Muscle of back (tissue), 11 donors: Measurements from ENCODE around the gene FXYD3. TPM values are rescaled to one million over a fixed set of nuclear protein-coding genes. Genes with fewer than 3 reads are reported as not detected.
"Not testable (repeated sequence)": the region's sequence is repeated elsewhere in the genome, so short reads cannot be mapped to it uniquely, and the experiment has no call there.

Experiments used
- DNase-seq, 3 donors: peaks; one replicate each; pipeline versions ENCODE4 v3.0.0 to v3.0.0-alpha.2; 2013
- polyA plus RNA-seq, 10 donors: library from polyadenylated mRNA; unstranded; fragments of 120-200 nt; gene quantifications; one replicate each; pipeline ENCODE4 v1.2.1, GENCODE V29; 2013; ENCODE audit not compliant: insufficient read length in 10 of 10

Gene FXYD3
- polyA plus RNA-seq, 10 donors: 0.34 to 12.8 (median 0.80) TPM; not detected in 4

DNA sequence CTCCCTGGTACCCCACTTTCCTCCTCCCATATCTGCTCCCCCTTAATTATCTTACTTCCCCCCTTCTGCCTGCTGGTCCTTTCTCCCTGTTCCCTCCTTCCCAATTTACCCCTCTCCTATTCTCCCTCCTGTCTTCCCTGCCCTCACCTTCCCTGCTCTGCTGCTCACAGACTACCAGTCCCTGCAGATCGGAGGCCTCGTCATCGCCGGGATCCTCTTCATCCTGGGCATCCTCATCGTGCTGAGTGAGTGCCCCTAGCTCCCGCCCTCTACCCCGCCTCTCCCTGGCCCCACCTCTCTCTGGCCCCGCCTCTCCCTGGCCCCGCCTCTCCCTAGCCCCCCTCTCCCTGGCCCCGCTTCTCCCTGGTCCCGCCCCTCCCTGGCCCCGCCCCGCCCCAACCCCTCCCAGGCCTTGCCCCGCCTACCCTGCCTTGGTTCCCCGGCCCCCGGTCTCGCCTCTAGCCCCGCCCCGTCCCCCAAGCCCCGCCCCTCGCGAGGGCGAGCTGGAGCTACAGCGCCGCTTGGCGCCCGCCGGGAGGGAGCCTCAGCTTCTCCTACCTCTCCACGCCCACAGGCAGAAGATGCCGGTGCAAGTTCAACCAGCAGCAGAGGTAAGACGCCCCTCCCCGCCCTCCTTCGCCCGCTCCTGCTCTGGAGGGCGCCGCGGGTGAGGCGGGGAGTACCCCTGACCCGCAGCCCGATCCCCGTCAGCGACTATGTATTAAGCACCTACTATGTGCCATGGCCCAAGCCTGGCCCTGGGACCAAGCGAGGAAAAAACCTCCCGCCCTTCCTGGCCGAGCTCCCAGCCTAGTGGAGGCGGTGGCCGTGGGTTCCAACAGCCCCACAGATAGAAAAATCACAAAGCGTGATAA is 25.6 kb downstream of the FXYD3 start:
- peak; percentile 75 to 79 (median 77) for DNase-seq

DNA sequence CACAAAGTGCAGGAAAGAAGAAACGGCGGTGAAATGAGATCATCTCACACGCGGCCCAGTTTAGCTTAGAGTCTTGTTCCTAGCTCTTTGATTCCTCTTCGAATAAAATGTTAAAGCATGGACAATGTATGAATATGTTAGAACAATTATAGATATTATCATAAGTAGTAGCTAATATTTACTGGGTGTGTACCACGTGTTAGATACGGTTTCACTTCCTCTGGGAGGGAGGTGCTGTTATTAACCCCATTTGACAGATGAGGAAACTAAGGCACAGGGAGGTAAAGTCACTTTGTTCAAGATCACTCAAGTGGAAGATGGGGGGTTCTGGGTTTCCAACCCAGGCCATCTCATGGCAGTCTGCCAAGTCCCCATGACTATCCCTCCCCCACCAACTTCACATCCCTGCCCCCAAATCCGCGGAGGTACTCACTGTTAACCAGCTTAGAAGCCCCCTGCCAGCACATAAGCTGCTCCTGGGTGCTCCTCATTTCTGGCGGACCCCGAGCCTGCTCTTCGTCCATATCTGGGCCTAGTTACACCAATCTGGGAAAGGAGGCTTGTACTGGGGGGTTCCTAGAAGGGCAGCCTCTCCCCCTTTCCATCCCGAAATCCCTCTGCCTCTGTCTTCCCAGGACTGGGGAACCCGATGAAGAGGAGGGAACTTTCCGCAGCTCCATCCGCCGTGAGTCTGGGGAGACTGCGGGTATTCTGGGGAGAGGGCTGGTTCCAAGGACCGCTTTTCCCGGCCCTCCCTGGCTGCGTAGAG is 26.4 kb downstream of the FXYD3 start:
- peak in 1 of 3 donors; percentile 51 for DNase-seq

DNA sequence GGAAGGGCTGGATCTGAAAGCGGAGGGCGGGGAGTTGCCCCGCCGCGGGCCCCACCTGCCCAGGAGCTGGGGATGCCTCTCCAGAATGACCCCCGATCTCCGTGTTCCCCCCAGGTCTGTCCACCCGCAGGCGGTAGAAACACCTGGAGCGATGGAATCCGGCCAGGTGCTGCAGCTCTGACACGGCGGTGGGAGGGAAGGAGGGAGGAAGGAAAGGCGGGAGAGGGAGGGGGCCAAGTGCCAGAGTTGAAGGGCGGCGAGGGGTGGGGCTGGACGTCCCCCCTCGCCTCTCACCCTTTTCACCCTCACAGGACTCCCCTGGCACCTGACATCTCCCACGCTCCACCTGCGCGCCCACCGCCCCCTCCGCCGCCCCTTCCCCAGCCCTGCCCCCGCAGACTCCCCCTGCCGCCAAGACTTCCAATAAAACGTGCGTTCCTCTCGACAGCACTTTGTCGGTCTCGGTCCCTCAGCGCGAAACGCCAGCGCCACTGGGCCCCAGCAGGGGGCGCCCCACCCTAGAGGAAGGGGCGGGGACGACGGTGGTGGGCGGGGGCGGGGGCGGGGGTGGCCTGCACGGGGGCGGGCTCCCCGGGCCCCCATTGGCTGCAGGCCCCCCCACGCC is 27.1 kb downstream of the FXYD3 start:
- peak in 1 of 3 donors; percentile 47 for DNase-seq

DNA sequence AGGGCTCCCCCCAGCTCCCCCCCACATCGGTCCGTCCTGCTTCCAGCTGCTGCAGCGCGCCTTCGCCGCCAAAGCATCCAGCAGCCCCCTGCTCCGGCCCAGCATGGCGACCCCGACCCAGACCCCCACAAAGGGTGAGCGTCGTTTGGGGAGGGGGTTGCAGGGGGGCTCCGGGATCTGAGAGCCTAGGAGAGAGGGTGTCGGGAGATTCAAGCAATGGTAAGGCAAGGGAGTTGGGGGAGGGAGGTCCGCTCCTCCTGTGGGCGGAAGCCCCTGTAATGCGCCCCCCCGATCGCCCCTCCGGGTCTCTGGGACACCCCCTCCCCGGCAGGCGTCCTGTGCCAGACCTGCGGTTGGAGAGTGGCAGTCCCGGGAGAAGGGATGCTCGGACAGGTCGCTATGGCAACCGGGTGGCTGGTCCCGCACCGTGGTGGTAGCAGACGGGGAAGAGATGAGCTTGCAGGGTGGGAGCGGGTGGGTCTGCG is 27.6 kb downstream of the FXYD3 start, which contains the start of gene FXYD7:
Gene FXYD7 (plus strand): TSS at position 25 of the 485 bp plus-strand sequence. CDS start 79 bp downstream, at position 104.
- no peak for DNase-seq

DNA sequence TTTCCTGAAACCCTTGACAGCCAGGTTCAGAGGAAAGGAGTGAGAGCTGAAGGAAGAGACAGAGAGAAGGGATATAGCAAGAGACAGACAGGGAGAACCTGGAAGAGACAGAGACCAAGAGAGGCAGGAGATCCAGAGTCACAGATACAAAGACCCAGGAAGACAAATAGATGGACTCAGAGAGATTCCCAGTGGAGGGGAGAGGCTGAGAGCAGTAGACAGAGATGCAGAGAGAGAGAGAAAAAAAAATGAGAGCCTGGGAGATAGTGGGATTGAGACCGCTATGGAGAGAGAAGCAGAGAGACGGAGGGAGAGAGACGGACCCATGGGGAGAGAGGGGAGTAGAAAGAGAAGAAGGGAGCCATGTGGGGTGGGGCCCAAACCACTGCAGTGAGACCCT is 28.2 kb downstream of the FXYD3 start:
- no peak for DNase-seq

DNA sequence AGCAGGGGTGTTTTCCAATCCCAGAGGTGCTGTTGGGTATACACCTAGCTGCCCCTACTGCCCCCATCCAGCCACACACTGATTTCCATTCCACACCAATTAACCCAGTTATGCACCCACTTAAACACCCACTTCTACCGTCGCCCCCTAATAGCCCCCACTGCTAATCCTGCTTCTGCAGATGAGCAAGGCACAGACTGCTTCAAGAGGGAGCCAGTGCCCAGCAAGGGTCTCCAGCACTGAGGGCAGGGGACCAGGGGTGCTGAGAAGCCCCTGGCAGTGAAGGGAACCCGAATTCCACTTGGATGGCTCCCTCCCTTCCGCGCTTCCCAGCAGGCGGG is 28.6 kb downstream of the FXYD3 start:
- DNase-seq: no peak

DNA sequence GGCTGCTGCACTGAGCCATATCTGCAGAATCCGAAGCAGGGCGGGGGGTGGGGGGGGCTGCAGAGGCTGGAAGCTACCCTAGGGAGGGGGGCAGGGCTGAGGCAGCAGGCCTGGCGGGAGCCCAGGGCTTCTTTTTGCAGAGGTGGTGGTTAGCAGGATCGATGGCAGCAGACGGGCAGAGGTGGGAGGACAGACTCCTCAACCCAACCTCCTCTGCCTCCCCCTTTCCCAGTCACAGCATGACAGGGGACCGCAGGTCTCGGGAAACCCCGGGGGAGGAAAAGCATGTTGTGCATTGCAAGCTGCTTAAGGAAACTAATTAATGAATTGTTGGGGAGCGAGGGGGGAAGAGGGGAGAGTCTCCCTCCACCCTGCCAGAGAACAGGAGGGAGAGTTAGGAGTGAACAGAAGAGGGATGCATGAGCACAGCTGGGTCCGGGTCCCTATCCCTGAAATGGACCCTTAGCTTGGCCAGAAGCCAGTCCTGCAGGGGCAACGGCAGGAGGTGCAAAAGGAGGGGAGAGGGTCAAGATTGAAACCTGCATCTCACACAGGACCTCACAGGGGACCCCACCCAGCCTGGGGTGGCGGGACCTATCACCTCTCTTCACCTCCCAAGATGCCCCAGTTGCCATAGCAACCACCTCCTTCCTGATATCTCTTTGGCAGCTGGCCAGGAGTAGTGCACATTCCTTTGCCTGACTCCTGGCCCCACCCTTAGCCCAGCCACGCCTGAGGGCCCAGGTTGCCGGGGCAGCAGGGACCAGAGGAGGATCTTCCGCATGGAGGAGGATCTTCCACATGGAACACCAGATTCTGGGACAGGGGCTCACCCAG is 29.2 kb downstream of the FXYD3 start:
- DNase-seq: no peak

DNA sequence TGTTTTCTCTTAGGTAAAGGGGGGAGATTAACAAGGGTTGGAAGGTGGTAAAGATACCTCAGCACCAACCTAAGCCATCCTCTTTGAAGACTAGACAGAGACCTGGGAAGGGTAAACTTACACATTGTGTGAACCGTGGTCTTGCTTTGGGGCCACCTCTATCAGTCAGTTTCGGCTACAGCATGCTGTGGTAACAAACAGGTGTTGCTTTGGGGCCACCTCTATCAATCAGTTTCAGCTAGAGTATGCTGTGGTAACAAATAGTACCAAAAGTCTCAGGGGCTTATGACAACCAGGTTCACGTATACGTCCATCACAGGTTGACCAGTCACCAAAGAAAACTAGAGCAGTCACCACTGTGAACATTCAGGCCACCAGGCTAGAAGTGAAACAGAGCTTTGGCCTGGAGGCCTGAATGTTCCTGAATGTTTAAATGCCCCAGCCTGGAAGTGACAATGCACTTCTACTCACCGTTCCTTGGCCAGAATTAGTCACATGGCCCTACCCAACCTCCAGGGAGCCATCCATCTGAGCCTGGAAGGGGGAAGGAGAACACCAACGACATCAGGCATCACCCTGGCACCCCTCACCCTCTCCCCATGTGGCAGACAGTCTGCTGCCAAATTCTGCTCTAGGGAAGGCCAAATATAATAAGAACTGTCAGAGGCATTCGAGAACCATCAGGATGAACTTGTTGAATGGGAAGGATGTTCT is 31.3 kb downstream of the FXYD3 start:
- no peak for DNase-seq

DNA sequence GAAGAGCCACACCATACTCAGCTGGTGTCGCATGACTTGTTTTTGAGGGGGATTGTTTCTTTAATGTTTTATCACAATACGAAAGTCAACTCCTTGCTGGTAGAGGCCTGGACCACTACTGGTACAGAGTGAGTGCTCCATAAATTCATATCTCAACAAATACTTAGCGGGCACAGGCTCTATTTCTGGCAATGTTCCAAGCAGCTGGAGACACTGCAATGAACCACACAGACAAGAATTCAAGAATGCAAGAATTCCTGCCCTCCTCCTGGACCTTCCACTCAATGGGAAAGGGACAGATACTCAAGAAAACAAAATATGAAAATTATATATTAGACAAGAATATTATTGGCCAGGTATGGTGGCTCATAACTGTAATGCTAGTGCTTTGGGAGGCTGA is 33.8 kb downstream of the FXYD3 start:
- DNase-seq: no peak

DNA sequence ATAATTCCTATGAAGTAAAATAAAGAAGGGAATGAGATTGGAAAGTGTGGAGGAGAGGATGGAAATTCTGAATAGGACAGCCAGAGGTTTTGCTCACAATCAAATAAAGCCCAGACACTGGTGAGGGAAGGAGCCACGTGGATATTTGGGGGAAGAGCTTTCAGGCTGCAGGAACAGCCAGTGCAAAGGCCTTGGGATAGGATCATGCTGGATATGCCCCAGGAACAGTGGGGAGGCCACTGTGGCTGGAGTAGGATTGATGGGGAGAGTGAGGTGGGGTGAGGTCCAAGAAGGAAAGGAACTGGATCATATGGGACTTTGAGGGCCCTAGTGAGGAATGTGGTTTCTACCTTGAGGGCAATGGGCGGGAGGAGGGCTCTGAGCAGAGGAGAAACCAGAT is 34.8 kb downstream of the FXYD3 start:
- DNase-seq: no peak

DNA sequence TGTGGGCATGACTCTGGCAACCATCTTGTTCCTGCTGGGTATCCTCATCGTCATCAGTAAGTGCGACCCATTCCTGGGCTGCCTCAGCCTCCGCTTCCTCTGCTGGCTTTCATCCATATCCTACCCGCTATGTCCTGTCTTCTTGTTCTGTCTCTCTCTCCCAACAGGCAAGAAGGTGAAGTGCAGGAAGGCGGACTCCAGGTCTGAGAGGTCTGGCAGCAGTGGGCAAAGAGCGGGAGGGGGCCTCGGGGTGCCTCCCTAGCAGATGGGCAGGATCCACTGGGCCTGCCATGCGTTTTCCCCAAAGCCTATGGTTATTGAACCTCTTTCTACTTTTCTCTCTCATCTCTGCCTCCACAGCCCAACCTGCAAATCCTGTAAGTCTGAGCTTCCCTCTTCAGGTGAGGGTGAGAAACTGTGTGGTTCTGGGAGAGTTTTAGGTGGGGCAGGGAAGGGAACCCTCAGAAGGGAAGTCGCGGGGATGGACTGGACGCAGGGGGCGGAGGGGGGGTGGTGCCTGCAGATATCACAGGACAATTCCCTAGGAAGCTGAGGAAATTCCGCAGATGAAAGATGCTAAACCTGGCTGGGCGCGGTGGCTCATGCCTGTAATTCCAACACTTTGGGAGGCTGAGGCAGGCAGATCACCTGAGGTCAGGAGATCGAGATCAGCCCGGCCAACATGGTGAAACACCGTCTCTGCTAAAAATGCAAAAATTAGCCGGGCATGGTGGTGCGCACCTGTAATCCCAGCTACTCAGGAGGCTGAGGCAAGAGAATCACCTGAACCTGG is 35.8 kb downstream of the FXYD3 start:
- DNase-seq: no peak

DNA sequence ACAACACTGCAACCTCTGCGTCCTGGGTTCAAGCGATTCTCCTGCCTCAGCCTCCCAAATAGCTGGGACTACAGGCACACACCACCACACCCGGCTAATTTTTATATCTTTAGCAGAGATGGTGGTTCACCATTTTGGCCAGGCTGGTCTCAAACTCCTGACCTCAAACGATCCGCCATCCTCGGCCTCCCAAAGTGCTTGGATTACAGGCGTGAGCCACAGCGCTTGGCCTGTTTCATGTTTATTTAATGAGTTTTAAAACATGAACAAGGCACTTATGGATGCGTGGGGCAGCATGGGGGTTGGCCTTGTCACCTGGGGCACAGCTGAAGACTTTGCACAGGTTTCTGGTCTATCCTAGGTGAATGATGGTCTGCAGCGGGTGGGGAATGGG is 37.5 kb downstream of the FXYD3 start:
- DNase-seq: not testable (repeated sequence)

DNA sequence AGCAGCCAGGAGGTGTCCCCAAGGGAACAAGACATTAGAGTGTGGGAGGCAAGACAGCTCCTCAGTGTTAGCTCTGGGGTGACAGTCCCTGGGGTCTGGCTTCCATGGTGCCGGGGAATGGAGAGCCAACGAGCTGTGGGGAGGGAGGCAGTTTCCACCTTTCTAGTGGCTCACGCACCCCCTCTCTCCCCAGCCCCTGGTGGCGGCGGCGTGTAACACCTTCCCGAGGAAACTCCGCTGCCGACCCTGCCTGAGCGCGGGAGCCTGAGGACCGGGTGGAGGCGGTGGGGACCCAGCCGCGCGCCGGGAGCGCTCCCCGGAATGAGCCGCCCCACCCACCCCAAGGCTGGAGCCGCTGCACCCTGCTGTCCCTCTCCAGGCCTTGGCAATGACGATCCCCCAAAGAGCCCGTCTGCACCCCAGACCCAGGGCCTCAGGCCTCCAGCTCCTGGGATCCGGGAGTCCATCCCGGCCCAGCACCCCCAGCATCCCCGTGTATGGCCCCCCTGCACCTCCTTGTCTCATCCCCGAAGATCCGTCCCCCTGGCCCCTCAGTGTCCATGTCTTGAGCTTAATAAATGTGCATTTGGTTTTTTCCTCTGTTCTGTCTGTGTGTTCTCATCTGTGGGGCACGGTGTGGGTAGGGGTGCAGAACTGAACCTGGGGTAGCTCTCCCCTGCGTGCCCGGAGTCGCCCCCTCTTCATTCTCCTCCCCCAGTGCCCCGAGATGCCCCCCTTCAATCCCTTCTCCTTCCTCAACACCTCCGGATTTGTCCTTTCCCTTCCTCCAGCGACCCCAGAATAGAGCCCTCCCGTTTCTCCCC is 38.3 kb downstream of the FXYD3 start:
- peak in 1 of 3 donors; percentile 33 for DNase-seq

DNA sequence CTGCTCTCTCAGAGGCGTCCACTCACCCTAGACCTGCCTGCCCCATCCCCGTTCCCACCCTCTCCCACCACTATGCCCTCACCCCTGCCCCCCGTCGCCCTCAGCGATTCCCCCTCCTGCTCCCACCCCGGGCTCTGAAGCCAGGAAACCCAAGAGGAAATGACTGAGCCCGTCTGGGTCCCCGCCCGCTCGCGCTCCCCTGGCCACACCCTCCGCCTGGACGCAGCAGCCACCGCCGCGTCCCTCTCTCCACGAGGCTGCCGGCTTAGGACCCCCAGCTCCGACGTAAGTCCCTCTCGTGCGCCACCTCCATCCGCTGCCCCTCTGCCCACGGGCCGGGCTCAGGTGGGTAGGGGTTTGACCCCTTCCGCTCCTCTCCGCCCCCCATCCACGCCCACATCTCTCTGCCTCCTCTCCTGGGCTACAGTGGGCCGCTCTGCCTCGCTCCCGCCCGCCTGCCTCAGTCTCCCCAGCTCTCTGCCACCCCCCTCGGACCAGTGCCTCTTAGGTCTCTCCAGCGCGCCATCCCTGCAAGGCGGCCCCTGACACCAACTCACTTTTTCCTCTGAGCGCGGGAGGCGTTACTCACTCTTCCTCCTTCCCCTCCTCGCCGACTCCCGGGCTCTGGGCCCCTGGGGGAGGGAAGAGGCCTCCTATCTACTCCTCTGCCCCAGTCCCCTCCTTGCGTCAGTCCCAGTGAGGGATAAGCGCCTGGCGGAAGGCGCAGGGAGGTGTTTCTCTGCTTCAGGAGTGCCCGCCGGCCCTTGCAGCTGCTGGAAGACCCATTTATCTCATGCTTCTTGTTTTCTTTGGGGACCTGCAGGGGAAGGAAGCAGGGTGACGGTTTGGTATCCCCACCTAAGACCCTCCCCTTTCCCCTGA is 39.1 kb downstream of the FXYD3 start, which contains the start of gene FXYD5:
Gene FXYD5 (plus strand): TSS at position 211 of the 882 bp plus-strand sequence. CDS start 816 bp downstream, outside the sequence.
- DNase-seq: peak in 2 of 3 donors; percentile 59 to 74

DNA sequence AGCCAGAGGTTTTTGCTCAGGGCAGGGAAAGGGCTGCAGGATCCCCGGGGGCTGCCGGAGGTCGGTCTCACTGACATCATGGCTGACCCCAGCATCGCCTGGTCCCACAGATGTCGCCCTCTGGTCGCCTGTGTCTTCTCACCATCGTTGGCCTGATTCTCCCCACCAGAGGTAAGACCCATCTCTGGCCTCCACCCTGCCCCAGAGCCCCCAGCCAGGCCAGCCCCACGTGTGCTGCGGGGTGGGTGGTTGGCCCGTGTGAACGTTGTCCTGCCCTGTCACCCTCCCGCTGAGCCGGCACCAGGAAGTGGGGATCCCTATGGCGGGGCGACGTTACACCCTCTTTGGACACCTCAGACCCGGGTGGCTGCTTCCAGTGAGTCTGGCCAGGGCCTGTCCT is 39.8 kb downstream of the FXYD3 start:
- DNase-seq: peak in 1 of 3 donors; percentile 28

DNA sequence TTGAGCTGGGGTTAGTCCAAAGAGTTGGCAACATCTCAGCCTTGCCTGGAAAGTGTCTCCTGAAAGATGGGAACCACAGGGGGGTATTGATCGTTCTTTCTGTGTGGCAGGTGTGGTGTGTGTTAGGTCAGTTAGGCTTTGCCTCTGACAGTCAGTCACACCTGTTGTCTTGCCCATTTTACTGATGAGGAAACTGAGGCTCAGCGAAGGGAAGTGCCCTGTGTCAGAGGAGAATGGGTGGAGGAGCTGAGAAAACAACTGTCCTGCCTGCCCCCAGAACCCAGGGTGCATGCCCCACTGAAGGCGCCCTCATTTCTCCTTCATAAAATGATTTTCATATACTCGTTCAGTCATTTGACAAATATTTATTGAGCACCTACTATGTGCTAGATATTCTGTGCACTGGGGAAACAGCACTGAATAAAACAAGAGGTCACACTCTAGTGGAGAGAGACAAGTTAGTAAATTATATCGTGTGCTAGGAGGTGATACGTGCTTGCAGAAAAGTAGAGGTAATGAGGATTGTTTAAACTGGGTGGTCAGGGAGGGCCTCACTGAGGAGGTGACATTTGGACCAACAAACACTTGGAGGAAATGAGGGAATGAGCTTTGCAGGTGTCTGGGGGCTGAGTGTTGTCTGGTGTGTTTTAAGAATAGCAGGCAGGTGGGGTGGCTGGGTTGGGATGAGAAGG is 40.5 kb downstream of the FXYD3 start:
- no peak for DNase-seq

DNA sequence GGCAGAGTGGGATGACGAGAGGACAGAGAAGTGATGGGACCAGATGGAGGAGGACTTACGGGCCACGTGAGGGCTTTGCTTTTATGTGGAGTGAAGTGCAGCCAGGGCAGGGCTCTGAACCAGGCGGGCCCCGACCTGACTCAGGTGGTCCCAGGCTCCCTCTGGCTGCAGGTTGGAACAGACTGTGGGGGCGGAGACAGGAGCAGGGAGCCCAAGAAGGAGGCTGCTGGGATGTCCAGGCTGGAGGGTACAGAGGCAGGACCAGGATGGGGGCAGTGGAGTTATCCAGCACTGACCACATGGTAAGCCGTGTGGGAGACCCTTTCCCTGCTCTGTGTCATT is 41.0 kb downstream of the FXYD3 start:
- no peak for DNase-seq
